Stomach smooth muscle (tissue), 2 donors: ENCODE results near the gene PON3.

ENCODE experiments used
- H3K27ac ChIP-seq: one replicate; pipeline ENCODE4 v1.7.0; 2013; ENCODE audit warnings: mild to moderate bottlenecking, low read length, inconsistent platforms
- H3K27me3 ChIP-seq, 2 donors: one replicate each; pipeline ENCODE4 v1.7.0; 2013; ENCODE audit warnings: low read length in 2 of 2; ENCODE audit not compliant: insufficient read depth in 2 of 2, control insufficient read depth in 1 of 2
- H3K36me3 ChIP-seq, 2 donors: one replicate each; pipeline ENCODE4 v1.7.0; 2013; ENCODE audit warnings: low read length in 2 of 2; ENCODE audit not compliant: control insufficient read depth in 2 of 2, insufficient read depth in 2 of 2
- H3K4me1 ChIP-seq: one replicate; pipeline ENCODE4 v1.7.0; 2013; ENCODE audit warnings: low read length; ENCODE audit not compliant: control insufficient read depth, insufficient read depth
- H3K4me3 ChIP-seq, 2 donors: one replicate each; pipeline ENCODE4 v1.7.0; 2013; ENCODE audit warnings: low read length in 2 of 2
- H3K9ac ChIP-seq, 2 donors: one replicate each; pipeline ENCODE4 v1.7.0; 2013; ENCODE audit warnings: low read length in 2 of 2, mild to moderate bottlenecking in 1 of 2
- H3K9me3 ChIP-seq, 2 donors: one replicate each; pipeline ENCODE4 v1.7.0; 2013; ENCODE audit warnings: low read length in 2 of 2; ENCODE audit not compliant: control insufficient read depth in 2 of 2
- donor health status: healthy.
- donor health status: Pancreatic carcinoma.

Gene PON3

GRCh38 chr7:95342029-95342428 is 54.1 kb downstream of the PON3 start:
- H3K27ac ChIP-seq = no peak overlapping the region
- no peak overlapping the region for H3K9ac ChIP-seq
- no peaks in the 10 kb centered on the region for H3K36me3 ChIP-seq

DNA sequence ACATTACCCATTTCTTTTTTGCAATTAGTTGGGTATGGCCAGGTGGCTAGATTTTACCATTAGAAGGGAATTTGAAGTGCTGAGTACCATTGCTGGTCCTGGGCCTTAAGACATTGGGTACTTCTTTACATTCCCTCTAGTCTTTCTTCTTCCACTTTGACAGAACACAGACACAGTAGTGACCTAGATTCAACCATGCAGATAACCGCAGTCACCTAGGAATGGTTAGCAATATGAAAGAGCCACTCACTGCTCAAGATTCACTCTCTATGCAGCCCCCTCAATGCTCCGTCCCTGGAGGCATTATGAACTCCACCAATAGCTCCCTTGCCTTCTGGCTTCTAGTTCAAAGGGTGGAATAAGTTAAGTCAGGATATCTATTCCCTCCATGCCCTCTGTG is 55.7 kb downstream of the PON3 start:
- Histone ChIP-seq H3K27me3 (no peaks in the 10 kb centered on the region), H3K9me3 (no peaks in the 10 kb centered on the region), H3K4me3 (no peak overlapping the region), H3K36me3 (no peaks in the 10 kb centered on the region), H3K9ac (no peak overlapping the region), H3K27ac (no peak overlapping the region), H3K4me1 (no peaks in the 10 kb centered on the region)

More at GRCh38 chr7:95342029-95342428, 54.1 kb downstream of the PON3 start:
- Histone ChIP-seq H3K4me3 (no peak overlapping the region), H3K9me3 (no peaks in the 10 kb centered on the region), H3K4me1 (no peaks in the 10 kb centered on the region), H3K27me3 (no peaks in the 10 kb centered on the region)

GRCh38 chr7:95338832-95339231 is 57.3 kb downstream of the PON3 start:
- H3K4me3 ChIP-seq = no peak overlapping the region
- H3K27ac ChIP-seq = no peak overlapping the region

DNA sequence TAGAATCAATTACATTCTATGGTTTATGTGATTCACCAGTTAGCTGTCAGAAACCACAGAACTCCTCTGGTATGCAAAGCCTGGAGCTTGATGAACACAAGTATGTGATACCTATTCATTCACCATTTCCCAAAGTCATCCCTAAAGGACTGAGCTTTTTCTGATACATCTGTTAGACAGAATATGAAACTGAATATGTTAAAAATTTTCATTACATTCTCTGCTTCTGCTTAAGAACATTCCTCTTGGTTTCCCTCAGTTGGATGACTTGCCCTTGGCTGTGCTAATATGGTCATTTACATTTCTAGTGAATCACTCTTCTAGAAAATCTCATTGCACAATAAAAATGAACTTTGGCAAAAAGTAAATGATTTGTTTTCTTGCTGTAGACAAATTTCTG is 61.1 kb downstream of the PON3 start:
- Histone ChIP-seq H3K9me3 (no peaks in the 10 kb centered on the region), H3K4me3 (no peak overlapping the region), H3K9ac (no peak overlapping the region), H3K27ac (no peak overlapping the region), H3K4me1 (no peaks in the 10 kb centered on the region), H3K27me3 (no peaks in the 10 kb centered on the region), H3K36me3 (no peaks in the 10 kb centered on the region)

More at GRCh38 chr7:95338832-95339231, 57.3 kb downstream of the PON3 start:
- H3K9me3 ChIP-seq = no peaks in the 10 kb centered on the region
- H3K9ac ChIP-seq = no peak overlapping the region
- no peaks in the 10 kb centered on the region for H3K27me3 ChIP-seq
- H3K36me3 ChIP-seq = no peaks in the 10 kb centered on the region
- H3K4me1 ChIP-seq = no peaks in the 10 kb centered on the region

DNA sequence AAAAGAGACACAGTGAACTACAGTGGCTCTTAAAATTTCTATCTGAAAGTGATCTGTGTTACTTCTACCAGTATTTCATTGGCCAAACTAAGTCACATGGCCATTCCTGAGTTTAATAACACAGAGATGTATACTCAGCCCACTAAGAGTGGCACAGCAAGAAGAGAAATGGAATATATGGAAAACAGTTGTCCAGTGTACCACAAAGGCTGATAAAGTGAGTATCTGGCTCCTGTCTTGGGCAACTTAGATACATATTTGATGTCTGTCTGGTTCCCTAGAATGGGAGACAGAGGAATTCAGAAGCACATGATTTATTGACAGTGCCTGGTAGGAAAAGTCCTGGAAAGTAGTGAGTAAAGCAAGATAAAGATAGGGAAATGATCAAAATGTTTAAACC is 61.7 kb downstream of the PON3 start:
- Histone ChIP-seq H3K36me3 (no peaks in the 10 kb centered on the region), H3K27ac (no peak overlapping the region), H3K9me3 (no peaks in the 10 kb centered on the region), H3K9ac (no peak overlapping the region), H3K4me3 (no peak overlapping the region), H3K27me3 (no peaks in the 10 kb centered on the region), H3K4me1 (no peaks in the 10 kb centered on the region)

DNA sequence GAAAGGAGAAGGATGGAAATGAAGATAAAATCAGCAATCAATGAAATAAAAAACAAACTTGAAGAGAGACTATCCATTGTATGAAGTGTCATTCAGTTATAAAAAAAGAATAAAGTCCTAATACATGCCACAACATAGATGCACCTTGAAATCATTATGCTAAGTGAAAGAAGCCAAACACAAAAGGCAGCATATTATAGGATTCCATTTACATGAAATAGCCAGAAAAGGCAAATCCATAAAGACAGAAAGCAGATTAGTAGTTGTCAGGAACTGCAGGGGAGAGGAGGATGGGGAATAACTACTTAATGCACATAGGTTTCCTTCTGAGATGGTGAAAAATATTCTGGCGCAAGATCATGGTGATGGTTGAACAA is 65.2 kb downstream of the PON3 start:
- Histone ChIP-seq H3K4me1 (no peaks in the 10 kb centered on the region), H3K27me3 (peaks cover 2% of the 10 kb centered on the region in 2 donors), H3K27ac (no peak overlapping the region), H3K9ac (no peak overlapping the region), H3K4me3 (peak overlapping the region; percentile 38 to 60), H3K9me3 (no peaks in the 10 kb centered on the region), H3K36me3 (no peaks in the 10 kb centered on the region)

DNA sequence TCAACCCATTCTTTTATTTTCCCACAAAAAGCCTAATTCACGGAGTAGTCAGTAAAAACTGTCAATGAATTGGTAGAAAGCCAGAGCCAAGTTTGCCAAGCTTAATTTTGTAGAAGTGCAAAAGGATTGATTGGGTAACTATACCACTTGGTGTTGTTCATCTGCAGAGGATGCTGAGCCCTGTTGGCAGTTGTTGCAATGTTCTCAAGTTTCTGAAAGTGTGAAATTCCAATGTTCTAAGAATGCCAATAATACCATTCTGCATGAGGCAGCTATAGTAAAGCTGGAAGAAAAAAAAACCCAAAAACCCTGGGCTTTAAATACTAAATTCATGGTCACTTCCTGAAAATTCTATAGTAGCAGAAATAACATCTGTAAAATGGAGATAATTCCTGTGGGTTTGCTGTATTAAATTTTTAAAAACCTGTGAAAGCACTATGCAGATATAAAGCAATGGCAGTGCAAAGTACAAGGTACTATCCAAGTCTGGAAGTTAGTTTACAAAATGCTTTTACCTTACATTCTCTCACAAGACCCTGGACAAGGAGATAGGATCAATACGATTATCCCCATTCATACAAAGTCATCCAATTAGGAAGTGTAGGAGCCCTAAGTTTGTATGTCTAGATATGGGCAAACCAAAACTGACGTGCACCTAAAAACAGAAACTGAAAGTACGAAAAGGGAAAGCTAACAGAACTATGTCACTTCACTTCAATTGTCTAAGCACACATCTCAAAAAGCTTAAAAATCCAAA is 65.8 kb downstream of the PON3 start:
- peaks cover 2 to 5% of the 10 kb centered on the region in 2 donors for H3K27me3 ChIP-seq
- H3K9ac ChIP-seq = no peak overlapping the region
- peak overlapping the region; percentile 38 to 60 for H3K4me3 ChIP-seq
- H3K9me3 ChIP-seq = no peaks in the 10 kb centered on the region
- H3K27ac ChIP-seq = no peak overlapping the region
- no peaks in the 10 kb centered on the region for H3K4me1 ChIP-seq
- no peaks in the 10 kb centered on the region for H3K36me3 ChIP-seq

DNA sequence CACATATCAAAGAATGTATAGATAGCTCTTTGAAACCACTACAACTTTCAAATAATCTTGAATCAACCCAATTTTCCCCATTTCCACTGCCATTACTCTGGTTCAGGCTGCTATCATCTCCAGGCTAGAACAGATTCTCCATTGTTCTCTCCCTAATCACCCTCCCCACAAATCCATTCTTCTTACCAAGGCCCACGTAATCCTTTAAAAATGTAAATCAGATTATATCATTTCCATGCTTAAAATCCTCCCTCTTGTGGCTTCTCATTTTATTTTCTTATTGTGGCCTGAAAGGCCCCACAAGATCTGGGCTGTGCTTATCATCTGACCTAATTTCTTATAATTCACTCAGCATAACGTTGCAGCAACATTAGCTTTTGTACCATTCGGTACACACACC is 68.8 kb downstream of the PON3 start:
- Histone ChIP-seq H3K9ac (no peak overlapping the region), H3K4me1 (no peaks in the 10 kb centered on the region), H3K27me3 (peaks cover 13 to 15% of the 10 kb centered on the region in 2 donors), H3K4me3 (no peak overlapping the region), H3K9me3 (no peaks in the 10 kb centered on the region), H3K36me3 (no peaks in the 10 kb centered on the region), H3K27ac (no peak overlapping the region)

- no peak within 1 kb of the TSS for H3K9ac ChIP-seq
- H3K36me3 ChIP-seq = no peaks in the 10 kb centered on the region
- no peaks in the 10 kb centered on the region for H3K9me3 ChIP-seq
- peaks cover 13 to 15% of the 10 kb centered on the region in 2 donors for H3K27me3 ChIP-seq
- no peaks in the 10 kb centered on the region for H3K4me1 ChIP-seq
- no peak within 1 kb of the TSS for H3K27ac ChIP-seq
- H3K4me3 ChIP-seq = no peak within 1 kb of the TSS
Observed at GRCh38 chr7:95324431-95324830, 71.7 kb downstream of the PON3 start, which contains the start of gene PON1. Gene PON1, minus strand, starts transcription at chr7:95324532. Its CDS starts 57 bp downstream, at chr7:95324475.

GRCh38 chr7:95323410-95324129 is 72.6 kb downstream of the PON3 start:
- no peaks in the 10 kb centered on the region for H3K36me3 ChIP-seq
- no peak overlapping the region for H3K9ac ChIP-seq
- H3K4me1 ChIP-seq = no peaks in the 10 kb centered on the region
- no peak overlapping the region for H3K27ac ChIP-seq
- no peak overlapping the region for H3K4me3 ChIP-seq
- H3K9me3 ChIP-seq = no peaks in the 10 kb centered on the region
- H3K27me3 ChIP-seq = peaks cover 13 to 15% of the 10 kb centered on the region in 2 donors

DNA sequence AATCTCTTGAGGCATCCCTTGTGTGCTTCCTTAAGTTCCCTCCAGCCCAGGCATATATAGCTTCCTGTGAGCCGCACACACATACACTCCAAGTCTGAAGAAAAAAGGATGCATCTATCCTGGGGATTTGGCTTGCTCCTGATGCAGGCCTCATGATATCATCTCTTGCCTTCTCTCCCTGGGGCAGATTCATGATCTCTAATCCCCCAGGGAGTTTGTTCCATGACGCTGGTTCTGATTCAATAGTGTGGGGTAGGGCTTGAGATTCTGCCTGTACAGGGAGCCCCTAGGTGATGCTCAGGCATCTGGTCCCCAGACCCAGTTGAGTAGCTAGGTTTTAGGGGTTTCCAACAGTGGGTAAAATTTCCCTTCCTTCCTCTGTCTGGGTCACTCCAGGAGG is 73.3 kb downstream of the PON3 start:
- H3K4me1 ChIP-seq = no peaks in the 10 kb centered on the region
- no peak overlapping the region for H3K4me3 ChIP-seq
- H3K9ac ChIP-seq = no peak overlapping the region
- peaks cover 13 to 15% of the 10 kb centered on the region in 2 donors for H3K27me3 ChIP-seq
- no peaks in the 10 kb centered on the region for H3K36me3 ChIP-seq
- no peaks in the 10 kb centered on the region for H3K9me3 ChIP-seq
- no peak overlapping the region for H3K27ac ChIP-seq
